NT2/D1 (cell line): Measurements from ENCODE around the gene CILP2.

Source experiments
- DNase-seq: peaks from one replicate; pipeline ENCODE4 v3.0.0-alpha.2; 2011; ENCODE audit warnings: low read depth, low spot score
- H3K27me3 ChIP-seq: 2 replicates; pipeline ENCODE4 v1.6.0; 2011; ENCODE audit warnings: mild to moderate bottlenecking; ENCODE audit not compliant: insufficient read length, insufficient read depth
- H3K36me3 ChIP-seq: 2 replicates; pipeline ENCODE4 v1.6.1; 2011; ENCODE audit warnings: mild to moderate bottlenecking, low read length, mixed read lengths; ENCODE audit not compliant: insufficient read depth, insufficient read length
- H3K4me1 ChIP-seq: 2 replicates; pipeline ENCODE4 v1.5.1; 2011; ENCODE audit not compliant: insufficient read depth, insufficient read length
- H3K4me3 ChIP-seq: 2 replicates; pipeline ENCODE4 v1.5.1; 2011; ENCODE audit warnings: low read depth; ENCODE audit not compliant: insufficient read length
- H3K9ac ChIP-seq: 2 replicates; pipeline ENCODE4 v1.6.0; 2011; ENCODE audit warnings: low read depth; ENCODE audit not compliant: insufficient read length
- H3K9me3 ChIP-seq: 2 replicates; pipeline ENCODE4 v1.5.1; 2011; ENCODE audit warnings: mild to moderate bottlenecking, low read length; ENCODE audit not compliant: insufficient read depth
- SUZ12 ChIP-seq: IDR thresholded peaks from 2 replicates; pipeline ENCODE4 v1.6.1; 2011; ENCODE audit not compliant: insufficient read length, insufficient read depth; ENCODE audit errors: extremely low read depth
- YY1 ChIP-seq: IDR thresholded peaks from 2 replicates; pipeline ENCODE4 v1.6.1; 2011; ENCODE audit not compliant: insufficient read length, insufficient read depth
- ZNF274 ChIP-seq: IDR thresholded peaks from 2 replicates; pipeline ENCODE4 v1.6.1; 2011; ENCODE audit warnings: mild to moderate bottlenecking, low read depth, low read length

The CILP2 gene

DNA sequence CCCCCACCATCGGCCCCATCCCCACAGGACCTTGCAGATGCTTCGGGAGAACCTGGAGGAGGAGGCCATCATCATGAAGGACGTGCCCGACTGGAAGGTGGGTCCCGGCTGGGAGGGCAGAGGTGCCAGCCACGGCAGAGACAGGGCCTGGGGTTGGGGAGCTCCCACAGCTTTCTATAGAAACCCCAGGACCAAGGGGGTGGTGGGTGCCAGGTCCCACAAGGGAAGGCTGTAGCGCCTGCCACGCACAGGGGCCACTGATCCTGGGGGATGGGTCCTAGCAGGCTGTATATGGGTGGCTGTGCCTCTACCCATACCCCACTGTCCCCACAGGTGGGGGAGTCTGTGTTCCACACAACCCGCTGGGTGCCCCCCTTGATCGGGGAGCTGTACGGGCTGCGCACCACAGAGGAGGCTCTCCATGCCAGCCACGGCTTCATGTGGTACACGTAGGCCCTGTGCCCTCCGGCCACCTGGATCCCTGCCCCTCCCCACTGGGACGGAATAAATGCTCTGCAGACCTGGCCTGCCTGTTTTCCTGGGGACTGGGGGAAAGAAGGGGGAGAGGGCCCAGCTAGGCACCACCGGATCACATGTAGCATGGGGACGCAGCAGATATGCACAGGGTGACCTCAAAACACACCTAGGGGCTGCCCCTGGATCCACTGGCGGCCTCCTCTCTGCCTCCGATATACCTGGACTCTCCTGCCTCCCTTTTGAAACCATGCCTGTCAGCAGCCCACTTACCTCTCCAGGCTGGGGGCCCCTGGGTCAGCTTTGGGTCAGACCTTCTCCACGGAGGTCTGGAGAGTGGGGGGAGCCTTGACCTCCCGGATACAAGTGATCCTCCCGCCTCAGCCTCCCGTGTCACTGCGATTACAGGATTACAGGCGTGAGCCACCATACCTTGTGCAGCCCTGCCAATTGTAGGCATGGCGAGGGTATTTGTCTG, 10.1 kb upstream of the CILP2 start:
- H3K9me3 ChIP-seq, result no peaks in the 10 kb centered on the region
- H3K27me3 ChIP-seq, result no peaks in the 10 kb centered on the region
- TF ChIP-seq ZNF274 (no peak), YY1 (no peak), SUZ12 (no peak)
- DNase-seq, result no peak
- H3K4me1 ChIP-seq, result peaks cover 41% of the 10 kb centered on the region
- no peak overlapping the region for H3K9ac ChIP-seq
- H3K4me3 ChIP-seq, result no peak overlapping the region
- peaks cover 73% of the 10 kb centered on the region for H3K36me3 ChIP-seq

DNA sequence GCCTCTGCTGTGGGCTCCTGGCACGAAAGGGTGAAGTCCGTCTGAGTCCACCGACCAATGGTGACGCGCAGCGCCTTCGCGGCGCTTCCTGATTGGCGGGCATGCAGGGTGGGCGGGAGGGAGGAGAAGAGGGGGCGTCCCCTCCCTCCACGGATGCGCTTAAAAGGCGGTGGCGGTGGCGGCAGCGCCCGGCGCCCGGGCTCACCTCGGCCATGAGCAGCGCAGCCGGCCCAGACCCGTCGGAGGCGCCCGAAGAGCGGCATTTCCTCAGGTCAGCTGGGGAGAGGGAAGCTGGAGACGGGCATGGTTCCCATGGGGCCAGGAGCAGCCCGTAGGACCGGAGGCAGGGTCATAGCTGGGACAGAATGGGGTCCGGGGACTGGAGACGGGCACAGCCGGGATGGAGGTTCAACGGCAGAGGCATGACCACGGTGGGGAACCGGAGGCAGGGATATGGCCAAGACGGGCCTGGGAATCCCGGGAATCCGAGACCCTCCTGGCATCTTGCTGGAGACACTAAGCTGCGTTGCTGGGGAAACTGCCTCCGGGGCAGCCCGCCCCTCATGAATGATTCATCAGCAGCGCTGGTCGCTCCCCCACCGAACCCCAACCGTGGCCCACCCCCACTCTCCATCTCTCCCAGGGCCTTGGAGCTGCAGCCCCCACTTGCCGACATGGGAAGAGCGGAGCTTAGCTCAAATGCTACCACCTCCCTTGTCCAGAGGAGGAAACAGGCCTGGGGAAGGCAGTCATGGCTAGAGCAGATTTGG, 9.2 kb upstream of the CILP2 start, which contains the start of gene YJEFN3:
Gene YJEFN3, plus strand, starts transcription at position 191 of the 770 bp plus-strand sequence. Its CDS starts 22 bp downstream, at position 213.
- no peak within 1 kb of the TSS for H3K4me3 ChIP-seq
- H3K36me3 ChIP-seq, result peaks cover 72% of the 10 kb centered on the region
- H3K9me3 ChIP-seq, result no peaks in the 10 kb centered on the region
- DNase-seq, result no peak
- no peaks in the 10 kb centered on the region for H3K27me3 ChIP-seq
- peaks cover 41% of the 10 kb centered on the region for H3K4me1 ChIP-seq
- no peak for TF ChIP-seq SUZ12
- no peak for TF ChIP-seq YY1
- no peak for TF ChIP-seq ZNF274
- peak within 1 kb of the TSS; percentile 16 for H3K9ac ChIP-seq

DNA sequence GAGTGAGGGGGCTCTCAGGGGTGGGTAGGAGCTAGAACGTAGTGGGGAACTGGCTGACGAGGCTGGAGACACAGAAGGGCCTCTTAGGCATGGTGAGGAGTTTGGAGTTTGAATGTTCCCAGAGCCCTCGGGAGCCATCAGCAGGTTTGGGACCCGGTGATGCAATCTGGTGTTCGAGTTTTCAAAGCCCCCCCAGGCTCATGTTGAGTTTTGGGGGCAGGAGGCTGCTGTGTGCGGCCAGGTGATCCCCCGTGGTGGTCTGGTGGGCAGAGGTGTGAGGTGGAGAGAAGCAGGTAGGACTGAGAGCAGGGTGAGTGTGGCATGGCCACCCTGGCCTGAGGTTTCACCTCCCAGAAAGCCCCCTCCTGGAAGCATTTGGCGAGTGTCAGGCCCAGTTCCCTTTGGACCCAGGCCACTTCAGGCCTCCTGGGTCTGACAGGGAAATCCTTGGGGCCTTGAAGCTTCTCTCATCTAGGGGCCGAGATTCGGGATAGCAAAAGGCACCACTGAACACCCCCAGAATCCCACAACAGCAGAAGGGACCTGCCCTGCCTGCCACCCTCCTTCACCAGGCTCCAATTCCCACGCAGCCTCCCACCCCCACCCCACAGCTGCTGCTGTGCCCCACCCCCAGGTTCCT, 8.2 kb upstream of the CILP2 start:
- DNase-seq, result no peak

DNA sequence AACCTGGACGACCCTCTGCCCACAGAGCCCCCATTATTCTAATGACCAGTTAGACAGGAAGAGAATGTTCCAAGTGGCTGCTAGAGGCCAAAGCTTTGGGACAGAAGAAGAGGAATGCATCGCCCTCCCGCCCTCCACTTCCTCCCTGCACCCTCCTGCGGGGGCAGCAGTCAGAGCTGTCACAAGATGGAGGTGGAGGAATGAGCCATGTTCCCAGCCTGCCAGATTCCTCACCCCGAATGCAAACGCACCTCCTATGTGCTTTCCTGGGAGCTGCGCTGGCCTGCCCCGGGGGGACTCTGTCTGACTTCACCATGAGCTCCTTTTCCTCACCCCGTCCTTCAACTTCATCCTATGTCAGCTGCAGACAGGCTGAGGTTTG, 7.7 kb upstream of the CILP2 start:
- TF ChIP-seq SUZ12, result no peak
- no peak for TF ChIP-seq ZNF274
- no peak for TF ChIP-seq YY1
- peaks cover 35% of the 10 kb centered on the region for H3K4me1 ChIP-seq
- H3K4me3 ChIP-seq, result no peak overlapping the region
- H3K36me3 ChIP-seq, result peaks cover 67% of the 10 kb centered on the region
- H3K27me3 ChIP-seq, result no peaks in the 10 kb centered on the region
- no peak overlapping the region for H3K9ac ChIP-seq
- DNase-seq, result no peak
- no peaks in the 10 kb centered on the region for H3K9me3 ChIP-seq

More for the DNA sequence above, 8.2 kb upstream of the CILP2 start:
- Histone ChIP-seq H3K4me1 (peaks cover 39% of the 10 kb centered on the region), H3K27me3 (no peaks in the 10 kb centered on the region), H3K9ac (peak overlapping the region; percentile 43), H3K36me3 (peaks cover 67% of the 10 kb centered on the region), H3K9me3 (no peaks in the 10 kb centered on the region), H3K4me3 (no peak overlapping the region)
- TF ChIP-seq ZNF274 (no peak), YY1 (no peak), SUZ12 (no peak)

DNA sequence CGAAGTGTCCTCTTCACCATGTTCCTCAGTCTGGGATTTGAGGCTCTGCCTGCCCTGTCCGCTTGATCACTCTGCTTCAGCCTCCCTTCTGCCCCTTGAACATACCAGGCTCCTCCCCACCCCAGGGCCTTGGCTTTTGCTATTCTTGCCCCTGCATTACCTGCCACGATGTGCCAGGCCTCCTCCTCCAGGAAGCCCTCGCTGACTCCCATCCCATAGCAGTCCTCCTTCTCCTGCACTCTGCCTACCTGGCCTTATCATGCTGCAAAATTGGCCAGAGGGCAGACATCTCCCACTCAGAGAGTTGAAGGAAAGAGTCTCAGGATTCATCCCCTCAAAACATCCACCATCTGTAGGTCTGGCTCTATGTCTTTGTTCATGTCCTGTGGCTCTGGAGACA, 7.2 kb upstream of the CILP2 start:
- TF ChIP-seq ZNF274 (no peak), SUZ12 (no peak), YY1 (no peak)
- Histone ChIP-seq H3K9ac (no peak overlapping the region), H3K36me3 (peaks cover 65% of the 10 kb centered on the region), H3K4me3 (no peak overlapping the region), H3K4me1 (peaks cover 30% of the 10 kb centered on the region), H3K27me3 (no peaks in the 10 kb centered on the region), H3K9me3 (no peaks in the 10 kb centered on the region)
- no peak for DNase-seq

DNA sequence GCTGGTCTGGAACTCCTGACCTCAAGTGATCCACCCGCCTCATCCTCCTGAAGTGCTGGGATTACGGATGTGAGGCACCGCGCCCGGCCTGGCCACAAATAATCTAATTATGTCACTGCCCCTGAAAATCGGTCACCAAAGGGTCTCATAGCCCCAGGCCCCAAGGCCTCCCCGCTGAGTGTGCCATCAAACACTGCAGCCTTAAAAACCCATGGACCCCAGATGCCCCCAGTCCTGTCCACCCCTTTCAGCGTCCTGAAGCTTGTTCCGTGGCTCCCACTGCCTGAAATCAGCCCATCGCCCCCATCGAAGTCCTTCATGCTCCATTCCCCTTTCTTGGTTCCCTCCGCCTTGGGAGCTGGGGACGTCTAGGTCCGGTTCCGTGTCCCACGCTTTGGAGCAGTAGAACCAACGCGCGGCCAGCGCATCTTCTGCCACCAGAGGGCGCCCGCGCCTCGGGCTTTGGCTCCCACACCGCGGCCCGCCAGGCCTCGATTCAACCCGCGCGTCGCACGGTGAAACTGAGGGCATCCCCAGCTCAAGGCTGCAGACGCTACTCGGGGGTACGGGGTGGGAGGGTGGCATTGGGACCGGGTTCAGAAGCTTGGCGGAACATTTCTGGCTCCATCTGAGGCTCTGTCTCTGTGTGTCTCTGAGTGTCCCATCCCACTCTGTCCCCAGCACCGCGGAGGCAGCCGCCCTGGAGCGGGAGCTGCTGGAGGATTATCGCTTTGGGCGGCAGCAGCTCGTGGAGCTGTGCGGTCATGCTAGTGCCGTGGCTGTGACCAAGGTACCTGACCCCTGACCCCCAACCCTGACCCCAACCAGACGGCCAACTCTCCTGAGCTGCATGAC, 5.9 kb upstream of the CILP2 start:
- peaks cover 57% of the 10 kb centered on the region for H3K36me3 ChIP-seq
- H3K9ac ChIP-seq, result peak overlapping the region; percentile 63
- no peaks in the 10 kb centered on the region for H3K9me3 ChIP-seq
- no peaks in the 10 kb centered on the region for H3K27me3 ChIP-seq
- DNase-seq, result peak; percentile 47
- no peak overlapping the region for H3K4me3 ChIP-seq
- TF ChIP-seq ZNF274 (no peak), YY1 (no peak), SUZ12 (no peak)
- peaks cover 27% of the 10 kb centered on the region for H3K4me1 ChIP-seq
